Fibroblast of skin of abdomen (primary cell): ENCODE results near the gene NANOS1. TPM values are rescaled to one million over a fixed set of nuclear protein-coding genes. Genes with fewer than 3 reads are reported as not detected.

ENCODE experiments used
- DNase-seq: peaks from one replicate; pipeline ENCODE4 v3.0.0-alpha.2; 2013
- polyA plus RNA-seq, 2 experiments: library from polyadenylated mRNA; unstranded; fragments of 120-200 nt; gene quantifications; one replicate each; pipeline ENCODE4 v1.2.1, GENCODE V29; 2013; ENCODE audit not compliant: insufficient read length in 2 of 2

NANOS1 gene, protein sequence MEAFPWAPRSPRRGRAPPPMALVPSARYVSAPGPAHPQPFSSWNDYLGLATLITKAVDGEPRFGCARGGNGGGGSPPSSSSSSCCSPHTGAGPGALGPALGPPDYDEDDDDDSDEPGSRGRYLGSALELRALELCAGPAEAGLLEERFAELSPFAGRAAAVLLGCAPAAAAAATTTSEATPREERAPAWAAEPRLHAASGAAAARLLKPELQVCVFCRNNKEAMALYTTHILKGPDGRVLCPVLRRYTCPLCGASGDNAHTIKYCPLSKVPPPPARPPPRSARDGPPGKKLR
- 0.44 TPM for polyA plus RNA-seq (2013, experiment 1 of 2; ENCODE audit: insufficient read length)
- polyA plus RNA-seq (2013, experiment 2 of 2; ENCODE audit: insufficient read length) = 0.31 TPM

DNA sequence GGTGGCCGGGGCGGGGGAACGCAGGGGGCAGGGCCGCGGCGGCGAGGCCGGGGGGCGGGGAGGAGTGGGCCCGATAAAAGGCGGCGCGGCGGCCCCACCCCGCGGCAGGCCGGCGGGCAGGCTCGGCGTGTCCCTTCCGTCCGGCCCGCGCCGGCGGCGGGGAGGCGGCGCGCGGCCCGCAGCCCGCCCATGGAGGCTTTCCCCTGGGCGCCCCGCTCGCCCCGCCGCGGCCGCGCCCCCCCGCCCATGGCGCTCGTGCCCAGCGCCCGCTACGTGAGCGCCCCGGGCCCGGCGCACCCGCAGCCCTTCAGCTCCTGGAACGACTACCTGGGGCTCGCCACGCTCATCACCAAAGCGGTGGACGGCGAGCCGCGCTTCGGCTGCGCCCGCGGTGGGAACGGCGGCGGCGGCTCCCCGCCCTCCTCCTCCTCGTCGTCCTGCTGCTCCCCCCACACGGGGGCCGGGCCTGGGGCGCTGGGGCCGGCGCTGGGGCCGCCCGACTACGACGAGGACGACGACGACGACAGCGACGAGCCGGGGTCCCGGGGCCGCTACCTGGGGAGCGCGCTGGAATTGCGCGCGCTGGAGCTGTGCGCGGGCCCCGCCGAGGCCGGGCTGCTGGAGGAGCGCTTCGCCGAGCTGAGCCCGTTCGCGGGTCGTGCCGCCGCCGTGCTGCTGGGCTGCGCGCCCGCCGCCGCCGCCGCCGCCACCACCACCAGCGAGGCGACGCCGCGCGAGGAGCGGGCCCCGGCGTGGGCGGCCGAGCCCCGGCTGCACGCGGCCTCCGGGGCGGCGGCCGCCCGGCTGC is at the start of gene NANOS1:
Gene NANOS1 (plus strand): TSS at position 102 of the 808 bp plus-strand sequence. CDS start 88 bp downstream, at position 190.
- no peak for DNase-seq

DNA sequence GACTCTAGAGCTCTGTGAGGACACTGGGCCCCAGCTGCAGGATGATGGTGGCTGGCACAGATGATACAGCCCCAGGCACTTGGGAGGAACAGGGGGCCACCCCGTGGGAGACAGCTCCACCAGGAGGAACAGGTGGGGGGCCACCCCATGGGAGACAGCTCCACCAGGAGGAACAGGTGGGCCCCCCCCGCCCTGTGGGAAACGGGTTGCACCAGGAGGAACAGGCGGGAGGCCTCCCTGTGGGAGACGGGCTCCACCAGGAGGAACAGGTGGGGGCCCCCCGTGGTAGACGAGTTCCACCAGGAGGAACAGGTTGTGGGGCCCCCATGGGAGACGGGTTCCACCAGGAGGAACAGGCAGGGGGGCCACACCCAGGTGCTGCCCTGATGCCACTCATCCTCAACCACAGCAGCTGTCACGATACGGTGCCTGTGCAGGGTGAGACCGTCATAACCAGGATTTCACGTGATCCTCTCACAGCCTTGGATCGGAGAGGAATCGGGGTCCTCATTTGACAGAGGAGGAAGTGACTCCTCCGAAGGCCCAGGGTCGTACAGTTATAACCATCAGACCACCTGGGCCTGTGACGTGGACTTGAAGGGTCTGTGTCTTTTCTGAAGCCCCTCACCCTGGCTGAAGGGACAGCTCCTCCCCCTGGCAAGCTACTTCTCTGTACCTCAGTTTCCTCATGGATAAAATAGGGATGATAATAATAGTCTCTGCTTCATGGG is 49.2 kb upstream of the NANOS1 start:
- no peak for DNase-seq

DNA sequence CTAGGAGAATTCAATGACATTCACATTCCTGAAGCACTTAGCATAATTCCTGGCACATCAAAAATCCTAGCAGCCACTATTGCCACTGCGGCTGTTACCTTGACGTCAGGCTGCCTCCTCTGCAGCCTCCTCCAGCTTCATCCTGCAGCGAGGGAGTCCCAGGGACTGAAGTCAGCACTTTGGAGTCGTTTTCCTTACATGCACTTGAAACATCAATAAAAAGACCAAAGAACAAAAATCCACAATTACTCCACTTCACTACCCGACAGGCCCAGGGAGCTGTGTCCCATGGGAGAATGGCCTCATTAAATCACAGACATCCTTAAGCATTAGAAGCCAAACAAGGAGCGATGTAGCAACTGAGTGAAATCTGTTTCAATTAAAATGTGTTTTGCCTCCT is 48.6 kb upstream of the NANOS1 start:
- no peak for DNase-seq

DNA sequence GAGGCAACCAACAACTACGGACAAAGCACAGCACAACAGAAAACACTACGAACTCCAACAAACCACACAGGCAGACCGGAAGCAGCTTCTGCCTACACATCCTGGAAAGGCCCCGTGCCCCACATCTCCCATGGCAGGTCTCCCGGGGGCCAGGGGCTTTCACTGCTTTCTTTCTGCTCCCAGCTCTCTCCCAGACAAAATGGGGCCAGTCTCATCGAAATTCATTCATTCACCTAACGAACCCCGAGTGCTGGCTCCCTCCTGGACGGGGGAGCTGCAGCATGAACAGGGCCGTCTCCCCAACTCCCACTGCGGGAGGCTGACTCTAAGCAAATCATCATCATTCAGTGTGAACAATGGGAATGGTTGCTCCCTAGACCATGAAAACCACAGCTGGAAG is 47.6 kb upstream of the NANOS1 start:
- DNase-seq = no peak

DNA sequence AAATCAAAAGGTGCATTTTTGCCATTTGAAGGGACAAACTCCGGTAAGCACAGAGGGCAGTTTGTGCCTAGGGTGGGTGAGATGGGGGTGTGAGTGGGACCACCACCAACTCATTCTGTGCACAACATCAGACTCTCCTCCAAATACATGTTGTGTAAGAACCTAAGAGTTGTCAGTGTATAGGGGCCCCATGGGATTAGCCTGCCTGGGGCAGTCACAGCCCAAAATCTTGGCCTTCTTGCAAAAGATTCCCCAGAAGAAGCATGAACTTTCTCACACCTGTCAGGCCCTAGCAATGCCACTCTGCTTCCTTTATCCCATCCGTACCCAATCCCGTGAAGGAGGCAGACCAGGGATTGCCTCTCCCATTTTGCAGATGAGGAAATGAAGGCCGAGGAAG is 47.1 kb upstream of the NANOS1 start:
- DNase-seq = no peak

DNA sequence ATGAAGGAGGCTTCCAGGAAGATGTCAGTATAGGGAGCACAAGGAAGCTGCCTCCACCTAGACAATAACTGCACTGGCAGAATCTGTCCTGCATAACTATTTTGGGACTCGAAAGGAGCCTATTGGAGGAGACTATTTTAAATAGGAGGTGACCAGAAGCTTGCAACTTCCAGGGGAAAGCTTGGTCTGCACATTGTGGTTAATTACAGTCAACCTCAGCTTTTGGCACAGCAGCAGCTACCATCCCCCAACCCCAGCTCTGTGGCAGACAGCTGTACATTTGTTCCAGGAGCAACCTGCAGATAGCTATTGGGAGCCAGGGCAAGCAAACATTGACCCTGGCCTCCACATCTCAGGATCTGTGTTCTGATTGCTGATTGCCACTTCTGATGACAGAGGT is 46.3 kb upstream of the NANOS1 start:
- DNase-seq = no peak

DNA sequence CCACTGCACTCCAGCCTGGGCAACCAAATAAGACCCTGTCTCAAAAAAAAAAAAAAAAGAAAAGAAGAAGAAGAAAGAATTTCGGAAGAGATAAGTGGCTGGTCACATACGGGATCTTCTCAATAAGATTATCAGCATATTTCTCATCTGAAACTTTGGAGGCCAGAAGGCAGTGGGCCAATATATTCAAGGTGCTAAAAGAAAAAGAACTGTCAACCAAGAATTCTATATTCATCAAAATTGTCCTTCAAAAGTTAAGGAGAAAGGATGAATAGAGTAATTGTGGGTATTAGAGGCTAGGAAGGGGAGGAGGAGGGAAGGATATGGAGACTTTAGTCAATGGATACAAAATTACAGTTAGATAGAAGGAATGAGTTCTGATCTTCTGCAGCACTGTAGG is 43.9 kb upstream of the NANOS1 start:
- no peak for DNase-seq

DNA sequence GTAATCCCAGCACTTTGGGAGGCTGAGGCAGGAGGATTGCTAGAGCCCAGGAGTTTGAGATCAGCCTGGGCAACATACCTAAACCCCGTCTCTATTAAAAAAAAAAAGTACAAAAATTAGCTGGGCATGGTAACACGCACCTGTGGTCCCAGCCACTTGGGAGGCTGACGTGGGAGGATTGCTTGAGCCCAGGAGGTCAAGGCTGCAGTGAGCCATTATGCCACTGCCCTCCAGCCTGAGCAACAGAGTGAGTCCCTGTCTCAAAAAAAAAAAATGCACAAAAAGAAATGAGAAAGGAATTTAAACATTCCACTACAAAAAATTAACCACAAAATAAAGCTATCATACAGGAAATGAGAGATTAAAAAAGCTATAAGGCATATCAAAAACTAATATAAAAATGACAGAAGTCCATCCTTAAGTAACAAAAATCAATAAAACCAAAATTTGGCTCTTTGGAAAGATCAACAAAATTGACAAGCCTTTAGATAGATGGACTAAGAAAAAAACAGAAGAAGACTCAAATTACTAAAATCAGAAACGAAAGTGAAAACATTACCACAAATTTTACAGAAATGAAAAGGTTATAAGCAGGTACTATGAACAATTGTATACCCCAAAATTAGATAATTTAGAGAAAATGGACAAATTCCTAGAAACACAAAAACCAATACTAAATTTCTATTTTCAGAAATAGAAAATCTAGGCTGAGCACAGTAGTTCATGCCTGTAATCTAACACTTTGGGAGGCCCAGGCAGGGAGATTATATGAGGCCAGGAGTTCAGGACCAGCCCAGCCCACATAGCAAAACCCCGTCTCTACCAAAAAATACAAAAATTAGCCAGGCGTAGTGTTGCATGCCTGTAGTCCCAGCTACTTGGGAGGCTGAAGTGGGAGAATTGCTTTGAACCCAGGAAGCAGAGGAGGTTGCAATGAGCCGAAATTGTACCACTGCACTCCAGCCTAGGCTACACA is 42.4 kb upstream of the NANOS1 start:
- no peak for DNase-seq

DNA sequence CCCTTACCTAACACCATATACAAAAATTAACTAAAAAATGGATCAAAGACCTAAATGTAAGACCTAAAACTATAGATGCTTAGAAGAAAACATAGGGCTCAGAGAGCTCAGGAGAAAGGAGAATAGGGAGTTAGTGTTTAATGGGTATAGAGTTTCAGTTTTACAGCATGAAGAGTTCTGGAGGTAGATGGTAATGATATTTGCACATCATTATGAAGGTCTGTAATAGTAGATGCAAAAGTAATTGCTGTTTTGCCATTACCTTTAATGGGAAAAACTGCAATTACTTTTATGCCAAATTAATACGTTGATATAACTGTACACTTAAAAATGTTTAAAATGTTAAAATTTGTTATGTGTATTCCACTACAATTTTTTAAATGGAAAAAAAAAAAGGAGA is 39.2 kb upstream of the NANOS1 start:
- DNase-seq = no peak

DNA sequence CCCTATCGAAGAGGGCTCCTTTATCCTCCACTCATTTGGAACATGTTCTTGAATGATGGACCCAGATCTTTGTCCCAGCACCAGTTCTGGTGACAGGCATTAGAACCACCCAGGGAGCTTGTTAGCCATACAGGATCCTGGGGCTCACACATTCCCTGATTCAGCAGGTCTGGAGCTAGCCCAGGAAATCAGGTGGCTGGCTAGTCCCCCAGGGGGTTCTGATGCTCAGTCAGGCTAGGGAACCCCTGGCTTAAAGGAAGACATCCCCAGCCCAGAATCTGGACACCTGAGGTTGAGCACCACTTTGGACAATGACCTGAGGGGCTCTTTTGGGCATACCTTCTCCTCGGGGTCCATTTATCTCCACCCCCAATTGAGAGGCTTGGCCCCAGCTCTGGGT is 37.0 kb upstream of the NANOS1 start:
- DNase-seq = no peak

DNA sequence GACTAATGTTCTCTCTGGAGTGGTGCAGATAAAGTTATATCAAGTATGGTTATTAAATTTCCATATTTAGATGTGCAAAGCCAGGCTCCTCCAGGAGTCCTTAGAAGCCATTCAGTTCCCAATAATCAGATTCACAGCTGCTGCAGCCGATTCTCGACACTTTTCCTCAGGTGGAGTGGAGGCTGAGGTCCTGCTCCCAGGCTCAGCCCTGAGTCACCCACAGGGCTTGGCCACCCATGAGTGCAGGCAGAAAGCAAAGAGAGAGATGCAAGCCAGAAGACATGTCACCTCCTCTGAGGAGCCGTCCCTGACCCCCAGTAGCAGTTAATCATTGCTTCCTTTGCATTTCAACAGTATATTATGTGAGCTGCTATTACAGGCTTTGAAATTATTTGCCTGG is 36.3 kb upstream of the NANOS1 start:
- DNase-seq = no peak

DNA sequence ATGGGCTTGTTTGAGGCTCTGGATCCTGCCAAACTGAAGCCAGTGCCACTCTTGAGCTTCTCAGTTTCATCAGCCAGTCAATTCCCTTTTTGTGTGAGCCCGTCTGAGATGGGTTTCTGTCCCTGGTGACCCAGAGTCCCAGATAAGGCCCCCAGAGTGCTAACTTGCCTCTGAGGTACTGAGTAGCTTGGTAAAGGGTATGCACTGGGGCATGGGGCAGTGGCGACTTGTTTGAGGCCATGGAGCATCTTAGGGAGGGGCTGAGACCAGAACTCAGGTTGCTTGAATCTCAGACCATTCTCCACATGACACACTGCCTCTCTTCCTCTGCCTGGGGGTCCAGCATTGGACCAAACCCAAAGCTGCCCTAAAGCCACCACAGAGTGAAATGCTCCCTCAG is 35.2 kb upstream of the NANOS1 start:
- no peak for DNase-seq

DNA sequence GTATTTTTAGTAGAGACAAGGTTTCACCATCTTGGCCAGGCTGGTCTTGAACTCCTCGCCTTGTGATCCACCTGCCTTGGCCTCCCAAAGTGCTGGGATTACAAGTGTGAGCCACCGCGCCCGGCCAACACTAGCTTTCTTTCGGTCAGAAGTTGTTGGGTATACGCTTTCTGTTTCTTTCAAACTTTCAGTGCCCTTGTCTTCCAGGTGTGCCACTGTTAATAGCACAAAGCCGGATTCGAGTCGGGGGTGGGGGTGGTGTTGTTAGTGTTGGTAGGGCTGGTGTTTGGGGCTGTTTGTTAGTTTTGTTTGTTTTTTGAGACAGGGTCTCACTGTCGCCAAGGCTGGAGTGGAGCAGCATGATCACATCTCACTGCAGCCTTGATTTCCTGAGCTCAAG is 33.8 kb upstream of the NANOS1 start:
- no peak for DNase-seq

DNA sequence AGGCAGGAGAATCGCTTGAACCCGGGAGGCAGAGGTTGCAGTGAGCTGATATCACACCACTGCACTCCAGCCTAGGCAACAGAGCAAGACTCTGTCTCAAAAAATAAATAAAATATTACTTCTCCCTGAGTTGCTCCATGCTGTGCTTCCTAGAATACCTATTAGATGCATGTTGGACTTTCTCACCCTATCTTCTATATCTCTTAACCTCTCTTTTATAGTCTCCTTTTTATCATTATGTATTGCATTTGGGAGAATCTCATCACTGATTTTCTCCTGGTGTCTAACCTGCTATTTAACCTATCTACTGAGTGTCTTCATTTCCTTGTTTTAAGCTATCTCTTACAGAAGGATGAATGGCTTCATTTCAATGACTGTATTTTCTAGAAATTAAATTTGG is 32.1 kb upstream of the NANOS1 start:
- DNase-seq = no peak

DNA sequence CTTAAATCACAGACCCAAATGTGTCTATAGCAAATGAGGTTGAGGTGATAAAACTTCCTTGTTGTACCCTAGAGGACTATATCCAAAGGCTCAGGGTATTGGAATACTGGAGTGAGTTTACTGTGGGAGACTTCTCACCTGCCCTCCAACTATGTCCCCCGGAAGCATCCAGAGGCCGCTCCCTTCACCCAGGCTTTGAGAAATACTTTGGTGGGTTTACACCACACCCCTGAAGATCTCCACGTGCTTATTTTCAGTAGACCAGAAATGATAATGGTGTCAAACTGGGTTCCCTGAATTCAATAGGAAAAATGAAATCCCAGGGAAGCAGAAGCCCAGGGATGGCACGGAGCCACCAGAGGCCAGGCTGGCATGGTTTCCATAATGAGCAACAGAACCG is 31.3 kb upstream of the NANOS1 start:
- no peak for DNase-seq

DNA sequence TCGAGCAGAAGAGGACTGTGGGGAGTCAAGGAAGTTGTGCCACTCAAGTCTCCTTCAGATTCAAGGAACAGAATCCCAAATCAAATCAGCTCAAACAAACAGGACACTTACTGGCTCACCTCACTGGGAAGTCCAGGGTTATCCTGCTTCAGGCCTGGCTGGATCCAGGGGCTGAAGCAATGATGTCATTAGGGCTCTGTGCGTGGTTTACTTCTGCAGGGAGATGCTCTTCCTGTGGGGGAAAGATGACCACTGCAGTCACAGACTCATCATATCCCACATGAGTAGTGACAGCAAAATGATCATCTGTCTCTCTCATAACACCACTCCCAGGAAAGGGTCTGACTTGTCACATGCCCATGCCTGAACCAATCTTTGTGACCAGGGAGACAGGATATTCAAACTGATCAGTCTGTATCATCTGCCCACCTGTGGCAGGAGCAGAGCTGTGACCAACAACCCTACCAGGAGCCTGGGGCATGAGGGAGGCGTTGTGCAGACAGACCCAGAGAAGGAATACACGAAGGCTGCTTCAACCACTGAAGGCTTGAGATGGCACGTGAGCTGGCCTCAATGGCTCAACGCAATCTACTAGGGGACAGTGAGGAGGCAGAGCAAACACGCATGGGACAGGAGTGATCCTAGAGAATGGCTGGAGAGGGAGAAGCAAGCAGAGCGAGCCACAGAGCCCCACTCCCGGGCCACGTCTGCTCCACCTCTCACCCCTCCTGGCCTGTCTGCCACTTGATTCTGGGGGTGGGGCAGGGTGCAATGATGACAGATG is 27.6 kb upstream of the NANOS1 start:
- DNase-seq = no peak

DNA sequence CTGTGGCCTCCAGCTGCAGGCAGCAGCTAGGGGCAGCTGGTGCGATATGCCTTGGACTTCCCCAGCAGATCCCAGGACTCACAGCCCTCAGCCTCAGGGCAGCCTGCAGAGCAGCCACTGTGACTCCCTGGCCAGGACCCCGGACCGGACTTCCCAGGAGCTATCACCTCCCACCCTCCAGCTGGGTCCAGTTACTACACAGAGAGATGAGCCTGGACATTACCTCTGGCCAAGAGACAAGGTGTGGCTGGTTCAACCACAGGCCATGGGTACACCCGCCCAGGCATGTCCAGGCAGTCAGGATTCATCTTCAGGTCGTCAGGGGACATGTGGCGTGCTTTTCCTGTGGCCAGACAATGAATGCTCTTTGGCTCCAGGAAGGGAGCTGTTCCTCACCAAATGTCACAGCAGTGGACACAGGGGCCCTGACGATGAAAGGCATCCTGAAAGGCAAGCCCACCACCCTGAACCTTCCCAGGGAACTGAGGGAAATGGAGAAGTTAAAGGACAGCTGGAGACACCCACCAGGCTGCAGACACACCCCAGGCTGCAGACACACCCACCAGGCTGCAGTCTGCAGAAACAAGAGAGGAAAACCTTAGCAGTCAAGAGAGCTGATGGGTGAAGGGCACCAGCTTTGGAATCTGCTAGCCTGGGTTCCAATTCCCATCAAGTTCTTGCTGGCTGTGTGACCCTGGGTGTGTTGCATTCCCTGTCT is 25.8 kb upstream of the NANOS1 start:
- DNase-seq = no peak

DNA sequence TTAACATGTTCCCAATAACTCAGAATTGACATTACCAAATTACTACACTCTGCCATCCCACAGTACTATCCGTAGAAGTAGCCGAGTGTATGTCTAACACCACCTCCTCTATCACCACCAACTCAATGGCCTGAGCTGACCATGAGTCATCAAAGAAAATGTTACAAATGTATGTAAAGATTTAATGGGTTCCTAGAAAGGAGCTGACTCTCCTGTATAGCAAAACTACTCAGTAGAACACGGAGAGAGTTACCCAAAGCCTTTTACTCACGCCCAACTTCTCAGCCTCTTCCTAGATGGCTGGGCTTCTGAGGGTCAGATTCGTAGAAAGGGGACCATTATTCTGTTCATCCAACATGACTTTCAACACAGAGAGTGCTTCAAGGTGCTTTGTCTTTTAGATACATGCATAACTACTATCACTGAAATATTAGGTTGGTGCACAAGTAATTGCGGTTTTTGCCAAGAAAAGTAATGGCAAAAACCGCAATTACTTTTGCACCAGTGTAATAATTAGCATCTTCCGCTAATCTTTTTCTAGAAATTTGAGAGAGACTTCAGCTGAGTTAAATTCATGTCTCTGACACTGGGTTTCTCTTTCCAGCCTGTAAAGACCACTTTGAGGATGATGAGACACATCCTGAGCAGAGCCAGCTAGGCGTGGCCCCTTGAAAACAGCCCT is 24.0 kb upstream of the NANOS1 start:
- no peak for DNase-seq

DNA sequence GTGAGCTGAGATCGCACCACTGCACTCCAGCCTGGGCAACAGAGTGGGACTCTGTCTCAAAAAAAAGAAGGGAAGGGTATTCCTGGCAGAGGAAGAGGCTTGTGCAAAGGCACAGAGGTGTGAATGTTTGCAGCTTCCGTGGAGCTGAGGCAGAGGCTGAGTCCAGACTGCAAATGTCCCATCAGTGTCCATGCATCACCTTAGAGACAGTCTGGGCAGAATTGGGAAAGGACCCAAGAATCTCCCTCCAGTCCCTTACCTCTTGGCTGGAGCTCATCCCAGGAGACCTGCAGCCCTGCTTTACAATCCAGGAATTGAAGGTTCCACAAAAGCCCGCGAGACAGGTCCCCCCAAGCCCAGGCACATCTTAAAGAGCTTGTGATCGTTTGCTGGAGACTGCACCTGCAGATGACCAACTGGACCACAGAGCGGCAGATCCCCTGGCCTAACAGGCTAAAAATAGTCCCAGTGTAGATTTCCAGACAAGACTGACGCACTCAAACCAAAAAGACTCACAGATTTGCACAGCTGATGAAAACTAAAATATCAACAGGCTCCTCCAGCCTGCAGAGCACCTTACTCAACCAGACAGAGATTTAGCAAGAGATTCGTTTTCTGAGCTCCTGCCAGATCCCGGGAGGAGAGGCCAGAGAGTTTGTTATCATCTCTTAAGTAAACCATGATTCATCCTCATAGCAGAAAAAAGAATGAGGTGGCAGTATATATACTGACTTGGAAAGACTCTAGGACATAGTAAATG is 22.9 kb upstream of the NANOS1 start:
- peak; percentile 97 for DNase-seq
